GM18507 (cell line): ENCODE data around the gene RGS6.

Experiments
- DNase-seq: peaks from one replicate; pipeline ENCODE4 v3.0.0; 2011; ENCODE audit warnings: low read depth; ENCODE audit not compliant: insufficient read length; ENCODE audit errors: extremely low spot score
- FAIRE-seq: peaks from 2 replicates; lab custom pipeline; 2011; peaks lifted over from hg19 to GRCh38; lab: Jason Lieb, UNC

RGS6 gene

DNA sequence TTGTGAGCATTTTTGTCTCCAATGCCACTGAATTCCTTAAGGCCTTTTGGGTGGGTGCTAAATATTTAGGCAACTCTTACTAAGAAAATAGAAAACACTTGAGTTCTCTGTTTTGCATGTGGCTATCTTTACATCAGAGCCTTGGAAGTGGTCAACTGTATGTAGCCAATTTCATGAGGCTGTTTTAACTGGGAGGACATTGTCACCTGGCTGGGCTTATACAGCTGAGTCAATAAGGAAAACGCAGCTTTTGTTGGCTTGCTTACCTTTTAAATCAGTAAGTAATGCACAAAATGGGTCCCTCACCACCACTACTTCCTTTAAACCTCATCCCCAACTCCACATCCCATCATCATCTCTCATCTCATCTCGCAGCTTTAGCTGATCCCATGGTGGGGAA is 194.3 kb downstream of the RGS6 start:
- FAIRE-seq: no peak
- DNase-seq: no peak

DNA sequence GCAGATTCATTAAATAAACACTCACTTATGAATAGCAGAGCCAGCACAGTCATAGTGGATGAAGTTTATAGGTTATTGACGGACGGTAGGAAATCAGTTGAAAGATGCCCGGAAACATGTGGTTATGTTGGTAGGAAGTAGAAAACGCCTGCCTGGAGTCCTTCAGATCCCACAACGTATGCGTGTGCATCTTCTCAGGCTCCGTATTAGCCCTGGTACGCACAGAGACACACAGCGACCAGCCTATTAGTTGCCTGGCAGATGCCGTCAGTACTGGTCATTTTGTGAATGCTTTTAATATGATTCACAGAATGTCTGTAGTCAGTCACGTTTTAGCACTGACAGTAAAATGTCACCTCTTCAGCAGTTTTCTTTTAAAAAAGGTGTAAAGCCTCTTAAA is 196.4 kb downstream of the RGS6 start:
- FAIRE-seq (no peak), DNase-seq (no peak)

- DNase-seq: no peak
- no peak for FAIRE-seq
Observed at GRCh38 chr14:72129291-72129690, 197.1 kb downstream of the RGS6 start.

DNA sequence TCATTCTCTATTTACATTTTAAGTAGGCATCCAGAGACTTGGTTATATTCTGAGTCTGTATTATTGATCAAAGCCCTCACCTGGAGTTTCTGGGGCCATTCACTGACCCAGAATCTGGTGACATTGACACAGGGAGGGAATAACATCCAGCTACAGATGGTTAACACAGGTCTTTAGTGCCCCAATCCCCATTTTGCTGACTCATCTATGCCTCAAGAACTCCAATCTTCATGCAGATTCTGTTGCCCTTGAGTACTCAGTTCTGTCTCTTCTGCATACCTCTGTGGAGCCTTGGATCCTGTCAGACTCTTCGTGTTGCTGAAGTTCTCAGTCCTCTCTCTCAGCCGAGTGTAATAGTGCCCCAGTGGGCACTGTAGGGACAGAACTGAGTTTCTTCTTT is 208.9 kb downstream of the RGS6 start:
- FAIRE-seq: no peak
- DNase-seq: no peak

GRCh38 chr14:72142328-72142727 is 210.1 kb downstream of the RGS6 start:
- no peak for FAIRE-seq

DNA sequence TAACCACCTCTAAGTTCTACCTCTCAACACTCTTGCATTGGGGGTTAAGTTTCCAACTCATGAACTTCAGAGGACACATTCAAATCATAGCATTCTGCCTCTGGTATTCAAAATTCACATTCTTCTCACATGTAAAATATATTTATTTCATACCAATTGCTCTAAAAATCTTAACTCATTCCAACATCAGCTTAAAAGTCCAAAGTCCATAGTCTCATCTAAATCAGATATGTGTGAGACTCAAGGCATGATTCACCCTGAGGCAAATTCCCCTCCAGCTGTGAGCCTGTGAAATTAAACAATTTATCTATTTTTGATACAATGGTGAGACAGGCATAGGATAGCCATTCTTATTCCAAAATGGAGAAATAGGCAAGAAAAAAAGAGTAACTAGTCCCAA is 214.0 kb downstream of the RGS6 start:
- DNase-seq (no peak), FAIRE-seq (no peak)

More at GRCh38 chr14:72142328-72142727, 210.1 kb downstream of the RGS6 start:
- DNase-seq: no peak

DNA sequence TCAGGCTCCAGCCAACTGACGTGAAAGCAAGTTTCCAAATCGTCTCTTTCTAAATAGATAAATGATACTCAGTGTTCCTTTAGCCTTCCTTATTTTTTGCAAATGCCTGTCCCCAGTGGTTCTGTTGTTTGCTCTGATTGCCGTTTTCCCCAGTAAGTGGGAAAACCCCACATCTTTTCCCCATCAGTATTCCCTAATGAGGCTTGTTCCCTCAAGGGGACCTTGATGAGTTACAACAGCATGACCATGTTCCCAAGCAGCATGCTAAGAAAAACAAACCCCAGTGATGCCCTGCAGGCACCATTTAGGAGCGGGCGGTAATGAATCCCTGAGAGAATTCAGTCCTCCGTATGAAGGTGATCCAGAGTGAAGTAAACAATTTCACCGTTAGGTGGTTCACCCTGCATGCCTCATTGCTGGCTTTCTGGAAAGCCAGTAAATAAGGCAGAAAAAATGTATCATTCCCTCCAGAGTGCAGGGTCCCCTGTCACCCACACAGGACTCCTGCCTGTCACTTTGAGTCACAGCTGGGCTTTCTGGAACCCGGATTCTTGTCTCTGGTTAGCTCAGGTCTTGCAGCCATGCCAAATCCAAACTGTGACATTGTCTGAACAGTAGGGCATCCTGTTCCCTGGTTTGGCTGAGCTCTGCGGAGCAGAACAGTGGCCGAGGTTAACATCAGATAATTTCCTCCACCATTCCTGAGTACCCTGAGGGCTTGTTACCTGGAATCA is 222.6 kb downstream of the RGS6 start:
- DNase-seq (no peak), FAIRE-seq (no peak)

GRCh38 chr14:72155379-72155993 is 223.3 kb downstream of the RGS6 start:
- FAIRE-seq: no peak
- DNase-seq: no peak

- no peak for DNase-seq
- no peak for FAIRE-seq
Observed at GRCh38 chr14:72164420-72165228, 232.4 kb downstream of the RGS6 start.

DNA sequence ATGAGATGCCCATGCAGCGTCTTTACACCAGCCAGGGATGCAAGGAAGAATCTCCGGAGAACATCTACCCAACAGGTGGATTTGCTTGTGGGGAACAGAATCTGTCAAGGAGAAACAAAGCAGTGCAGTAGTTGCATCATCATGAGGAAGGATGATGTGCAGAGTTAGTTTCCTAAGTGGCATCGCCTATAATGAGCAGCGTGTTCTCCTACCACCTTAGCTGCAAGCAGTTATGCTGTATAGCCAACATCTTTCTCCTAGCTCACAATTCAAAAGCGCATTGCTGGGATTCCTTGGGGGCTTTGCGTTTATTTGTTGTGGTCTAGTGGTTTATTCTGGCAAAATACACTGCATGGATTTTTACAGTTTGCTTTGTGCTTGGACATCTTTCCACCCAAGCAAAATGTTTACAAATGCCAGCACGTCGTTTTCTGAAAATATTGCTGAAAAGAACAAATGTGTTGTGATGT is 233.0 kb downstream of the RGS6 start:
- DNase-seq (no peak), FAIRE-seq (no peak)

DNA sequence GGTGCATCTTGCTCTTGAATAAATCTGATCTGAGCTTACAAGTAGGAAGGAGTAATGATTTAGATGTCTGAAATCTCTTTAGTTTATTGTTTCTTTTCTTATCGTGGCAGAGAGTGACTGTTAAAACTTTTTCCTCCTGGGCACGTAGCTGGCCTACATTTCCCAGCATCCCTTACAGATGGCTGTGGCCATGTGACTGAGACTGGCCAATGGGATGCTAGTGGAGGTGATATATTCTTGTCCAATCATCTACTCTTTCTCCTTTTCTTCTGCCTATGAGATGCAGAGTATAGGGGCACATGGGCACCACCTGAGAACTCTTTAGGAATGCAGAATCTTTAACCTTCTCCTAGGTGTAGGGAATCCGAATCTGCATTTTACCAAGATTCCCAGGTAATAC is 237.3 kb downstream of the RGS6 start:
- no peak for FAIRE-seq
- DNase-seq: no peak

DNA sequence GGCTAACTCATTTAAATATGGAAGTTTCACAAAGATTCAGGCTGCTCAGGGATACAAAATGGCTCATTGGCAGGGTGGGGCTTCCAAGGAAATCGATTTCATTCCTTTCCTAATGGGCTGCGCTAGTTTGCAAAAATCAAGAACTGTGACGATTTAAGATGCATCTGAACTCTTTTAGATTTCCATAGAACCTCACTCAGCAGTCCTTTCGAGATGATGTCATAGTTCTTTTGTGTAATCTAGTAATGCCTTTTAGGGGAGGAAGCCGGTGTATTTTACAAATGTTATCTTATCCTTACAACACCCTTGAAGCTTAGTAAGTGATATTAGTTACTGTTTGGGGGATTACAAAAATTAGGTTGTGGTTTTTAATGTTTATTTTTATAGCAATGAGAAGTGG is 239.8 kb downstream of the RGS6 start:
- DNase-seq (no peak), FAIRE-seq (no peak)

- no peak for DNase-seq
- no peak for FAIRE-seq
Observed at GRCh38 chr14:72172597-72172996, 240.4 kb downstream of the RGS6 start.

DNA sequence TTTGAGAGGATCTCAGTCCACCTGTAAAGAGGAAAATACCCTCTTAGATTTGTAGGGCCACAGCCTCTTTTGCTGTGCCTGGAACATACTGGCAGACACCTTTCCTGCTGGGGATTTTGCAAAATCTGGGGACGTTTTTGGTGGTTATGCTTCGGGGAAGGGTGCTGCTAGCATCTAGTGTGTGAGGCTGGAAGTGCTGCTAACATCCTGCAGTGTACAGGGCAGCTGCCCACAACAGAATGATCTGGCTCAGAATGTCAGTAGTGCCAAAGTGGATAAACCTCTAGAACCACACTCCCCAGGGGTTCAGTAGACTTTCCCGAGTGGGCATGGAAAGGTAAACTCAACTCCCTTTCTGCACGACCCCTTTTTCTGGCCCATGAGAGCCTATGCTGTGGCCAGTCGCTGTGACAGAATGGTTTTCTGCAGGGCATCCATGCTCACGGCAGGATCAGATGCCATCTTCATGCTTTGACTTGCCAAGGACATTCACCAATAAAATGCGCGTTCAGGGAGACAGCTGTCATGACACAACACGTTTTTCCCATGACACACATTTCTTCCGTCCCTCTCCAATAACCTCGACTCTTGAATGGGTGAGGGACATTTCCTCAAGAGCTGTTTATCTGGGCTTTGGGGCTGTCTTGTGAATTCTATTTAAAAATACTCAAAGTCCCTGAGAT is 240.9 kb downstream of the RGS6 start:
- DNase-seq: no peak
- FAIRE-seq: no peak

DNA sequence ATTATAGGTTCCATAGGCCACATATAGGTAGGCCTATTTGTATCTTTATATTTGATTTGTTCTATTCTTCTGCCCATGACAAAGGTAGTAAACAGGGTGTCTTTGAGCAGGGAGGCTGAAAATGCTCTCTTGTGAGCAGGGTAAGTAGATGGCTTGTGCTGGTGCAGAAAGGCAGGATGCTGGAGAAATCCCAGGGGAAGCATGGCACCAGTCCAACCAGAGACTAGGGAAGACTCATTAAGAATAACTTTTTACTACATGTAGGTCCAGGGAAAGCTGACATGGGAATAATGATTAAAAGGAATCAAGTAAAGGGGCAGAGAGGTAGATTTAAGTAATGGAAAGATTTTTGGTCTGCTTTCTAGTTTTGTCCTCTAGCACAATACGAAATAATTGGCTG is 245.0 kb downstream of the RGS6 start:
- DNase-seq: no peak
- FAIRE-seq: no peak

GRCh38 chr14:72178517-72178916 is 246.3 kb downstream of the RGS6 start:
- DNase-seq (no peak), FAIRE-seq (no peak)

DNA sequence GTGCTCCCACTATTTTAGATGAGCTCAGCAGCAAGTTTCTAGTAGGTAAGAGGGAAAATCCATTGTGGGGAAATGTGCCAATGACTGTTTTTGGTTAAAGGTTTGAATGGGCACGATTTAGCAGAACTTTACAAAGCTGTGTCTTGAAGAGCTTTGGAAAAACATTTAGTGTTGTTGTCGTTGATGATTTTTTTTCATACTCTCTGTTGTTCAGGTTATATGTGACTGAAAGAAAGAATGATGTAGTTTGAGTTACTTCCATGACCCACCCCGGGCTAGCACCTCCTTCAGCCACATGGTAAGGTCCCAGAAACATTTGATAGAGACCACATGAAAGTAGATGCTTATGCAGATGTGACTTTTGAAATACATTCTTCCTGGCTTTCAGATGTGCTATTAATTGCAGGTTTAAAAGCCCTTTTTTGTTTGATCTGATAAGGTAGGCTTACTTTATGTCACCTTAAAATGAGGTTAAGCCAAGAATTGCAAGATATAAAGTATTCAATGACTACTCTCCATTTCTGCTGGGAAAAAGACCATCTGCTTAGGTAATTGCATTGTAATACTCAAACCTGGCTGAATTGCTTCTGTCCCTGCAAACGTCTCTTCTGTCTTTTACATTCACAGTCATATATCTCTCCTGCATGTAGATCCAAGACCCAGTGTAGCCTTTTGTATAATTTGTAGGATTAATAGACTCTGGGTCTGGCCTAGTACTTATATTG is 250.6 kb downstream of the RGS6 start:
- FAIRE-seq (no peak), DNase-seq (no peak)

GRCh38 chr14:72183631-72184030 is 251.4 kb downstream of the RGS6 start:
- DNase-seq (no peak), FAIRE-seq (no peak)

GRCh38 chr14:72186523-72186922 is 254.3 kb downstream of the RGS6 start:
- FAIRE-seq: no peak
- no peak for DNase-seq
